ENCODE data around the gene GLE1.

The GLE1 gene, protein sequence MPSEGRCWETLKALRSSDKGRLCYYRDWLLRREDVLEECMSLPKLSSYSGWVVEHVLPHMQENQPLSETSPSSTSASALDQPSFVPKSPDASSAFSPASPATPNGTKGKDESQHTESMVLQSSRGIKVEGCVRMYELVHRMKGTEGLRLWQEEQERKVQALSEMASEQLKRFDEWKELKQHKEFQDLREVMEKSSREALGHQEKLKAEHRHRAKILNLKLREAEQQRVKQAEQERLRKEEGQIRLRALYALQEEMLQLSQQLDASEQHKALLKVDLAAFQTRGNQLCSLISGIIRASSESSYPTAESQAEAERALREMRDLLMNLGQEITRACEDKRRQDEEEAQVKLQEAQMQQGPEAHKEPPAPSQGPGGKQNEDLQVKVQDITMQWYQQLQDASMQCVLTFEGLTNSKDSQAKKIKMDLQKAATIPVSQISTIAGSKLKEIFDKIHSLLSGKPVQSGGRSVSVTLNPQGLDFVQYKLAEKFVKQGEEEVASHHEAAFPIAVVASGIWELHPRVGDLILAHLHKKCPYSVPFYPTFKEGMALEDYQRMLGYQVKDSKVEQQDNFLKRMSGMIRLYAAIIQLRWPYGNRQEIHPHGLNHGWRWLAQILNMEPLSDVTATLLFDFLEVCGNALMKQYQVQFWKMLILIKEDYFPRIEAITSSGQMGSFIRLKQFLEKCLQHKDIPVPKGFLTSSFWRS

DNA sequence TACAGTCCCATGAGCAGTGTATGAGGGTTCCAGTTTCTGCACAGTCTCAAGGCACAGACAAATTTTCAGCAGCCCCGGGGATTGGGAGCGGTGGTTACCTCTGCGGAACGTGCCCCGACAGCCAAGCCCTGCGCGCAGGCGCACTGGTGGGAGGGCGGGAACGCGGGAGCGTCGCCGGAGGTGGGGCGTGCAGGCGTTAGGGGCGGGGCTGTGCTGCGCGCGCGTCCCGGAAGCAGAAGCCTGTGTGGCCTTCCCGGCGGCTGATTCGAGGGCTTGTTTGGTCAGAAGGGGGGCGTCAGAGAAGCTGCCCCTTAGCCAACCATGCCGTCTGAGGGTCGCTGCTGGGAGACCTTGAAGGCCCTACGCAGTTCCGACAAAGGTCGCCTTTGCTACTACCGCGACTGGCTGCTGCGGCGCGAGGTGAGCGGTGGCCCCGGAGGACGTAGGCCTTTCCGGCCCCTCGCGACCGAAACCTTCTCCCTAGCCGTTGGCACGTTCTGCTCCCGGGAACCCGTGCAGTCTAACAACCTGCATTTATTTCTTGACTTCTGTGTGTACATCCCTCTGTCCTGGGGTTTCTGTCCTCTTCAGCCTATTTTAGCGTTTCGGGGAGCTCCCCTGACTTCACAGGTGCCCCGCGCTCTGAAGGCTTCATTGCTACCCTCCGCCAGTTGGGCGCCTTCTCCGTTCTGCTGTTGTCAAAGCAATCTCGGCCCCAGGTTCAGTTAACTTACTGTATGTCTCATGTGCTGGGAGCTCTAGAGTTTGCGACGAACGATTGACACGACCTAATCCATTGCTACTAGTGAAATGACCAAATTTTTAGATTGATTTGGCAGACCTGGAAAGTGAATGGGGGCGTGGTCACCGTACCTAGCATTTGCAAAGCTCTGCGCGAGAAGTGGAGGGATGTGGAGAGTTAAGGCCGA lies at the start of gene GLE1:
Gene GLE1, plus strand, starts transcription at position 235 of the 929 bp plus-strand sequence. Its CDS starts 87 bp downstream, at position 322.
- peak; percentile 94 to 95 for DNase-seq (ENCODE audit: low read depth in 1 of 2, low spot score in 1 of 2)

DNA sequence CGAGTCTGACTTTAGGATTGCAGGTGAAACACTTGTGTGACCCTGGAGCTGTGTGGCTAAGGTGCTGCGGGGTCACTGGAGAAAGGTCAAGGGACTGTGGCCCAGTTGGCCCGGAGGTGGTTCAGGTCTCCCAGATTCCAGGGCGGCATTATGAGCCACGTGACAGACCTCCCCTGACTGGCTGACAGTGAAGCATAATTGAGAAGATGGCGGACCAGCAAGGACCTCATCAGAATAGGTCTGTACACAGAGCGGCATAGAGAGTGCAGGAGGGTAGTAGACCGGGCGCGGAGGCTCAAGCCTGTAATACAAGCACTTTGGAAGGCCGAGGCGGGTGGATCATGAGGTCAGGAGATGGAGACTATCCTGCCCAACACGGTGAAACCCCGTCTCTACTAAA lies 49.5 kb upstream of the GLE1 start:
- no peak for DNase-seq (ENCODE audit: low read depth in 1 of 2, low spot score in 1 of 2)

DNA sequence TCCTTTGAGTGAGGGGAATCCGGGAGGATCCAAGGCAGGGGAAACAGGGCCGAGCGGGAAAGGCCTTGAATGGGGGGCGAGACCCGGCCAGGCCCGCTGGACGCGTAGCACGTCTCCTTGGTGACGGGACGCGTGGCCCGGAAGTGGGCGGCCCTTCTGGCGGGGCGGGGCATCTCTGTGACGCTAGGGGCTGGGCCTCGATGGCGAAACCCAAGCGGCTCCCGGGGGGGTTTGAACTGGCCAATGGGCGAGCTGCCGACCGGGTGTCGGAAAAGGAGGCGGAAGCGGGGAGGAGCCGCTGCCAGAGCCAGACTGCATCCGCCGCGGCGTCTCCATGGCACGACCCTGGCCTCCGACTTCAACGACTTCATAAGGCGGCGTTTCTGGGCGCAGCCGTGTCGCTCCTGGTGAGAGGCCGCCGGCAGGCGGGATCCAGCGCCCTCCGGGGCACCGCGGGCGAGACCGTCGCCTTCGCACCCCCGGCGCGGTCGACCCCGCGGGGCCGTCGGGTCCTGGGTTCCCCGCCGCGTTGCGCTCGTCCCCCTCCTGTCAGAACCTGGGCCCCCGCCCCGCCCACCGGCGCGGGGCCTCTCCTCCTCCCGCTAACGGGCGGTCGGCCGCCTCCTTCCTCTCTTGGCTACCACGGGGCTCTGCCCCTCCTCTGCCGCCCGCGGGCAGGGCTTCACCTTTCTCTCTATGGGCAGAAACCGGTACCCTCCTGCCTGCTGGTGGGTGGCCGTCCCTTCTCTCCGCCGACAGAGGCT lies 48.5 kb upstream of the GLE1 start, which contains the start of gene ODF2:
Gene ODF2, plus strand, starts transcription at position 158 of the 764 bp plus-strand sequence. Its CDS starts 86 bp downstream, at position 244.
- DNase-seq (ENCODE audit: low read depth in 1 of 2, low spot score in 1 of 2) = peak; percentile 97 to 98

DNA sequence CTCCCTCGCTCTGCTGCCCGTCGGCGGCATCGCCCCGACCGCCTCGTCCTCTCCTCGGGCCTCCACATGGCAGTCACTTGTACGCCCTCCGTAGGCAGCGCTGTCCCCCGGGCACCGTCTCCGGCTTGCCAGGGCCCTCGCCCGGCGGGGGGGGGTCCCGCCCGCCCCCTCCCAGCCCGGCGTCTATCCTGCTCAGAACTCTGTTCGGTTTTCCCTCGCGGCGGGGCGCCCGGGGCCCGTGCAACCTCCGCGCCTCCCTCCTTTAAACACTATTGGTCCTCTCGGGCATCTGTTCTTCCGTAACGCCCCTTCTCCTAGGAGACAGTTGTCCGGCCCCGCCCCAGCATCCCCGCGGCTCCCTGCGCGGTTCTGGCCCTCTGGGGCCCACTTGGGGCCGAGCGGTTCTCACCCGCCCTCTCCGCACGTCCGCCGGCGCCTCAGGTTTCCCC lies 47.9 kb upstream of the GLE1 start:
- peak; percentile 36 to 45 for DNase-seq (ENCODE audit: low read depth in 1 of 2, low spot score in 1 of 2)

DNA sequence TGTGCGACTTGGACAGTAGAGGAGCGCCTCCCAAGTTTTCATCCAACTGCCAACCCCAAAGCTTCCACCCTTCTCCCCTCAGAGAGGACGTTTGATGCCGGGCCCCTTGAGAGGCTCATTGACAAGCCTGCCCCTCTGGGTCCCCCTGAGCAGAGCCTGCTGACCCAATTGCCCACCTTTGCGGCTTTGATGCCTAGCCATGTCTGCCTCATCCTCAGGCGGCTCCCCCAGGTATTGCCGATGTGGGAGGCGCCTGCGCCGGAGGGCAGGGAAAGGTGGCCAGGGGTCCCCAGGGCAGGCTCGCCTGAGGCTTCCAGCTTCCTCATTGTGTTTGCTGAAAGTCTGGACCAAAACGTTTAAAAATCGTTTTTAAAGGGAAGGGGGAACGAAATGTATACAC lies 47.3 kb upstream of the GLE1 start:
- DNase-seq (ENCODE audit: low read depth in 1 of 2, low spot score in 1 of 2) = no peak

DNA sequence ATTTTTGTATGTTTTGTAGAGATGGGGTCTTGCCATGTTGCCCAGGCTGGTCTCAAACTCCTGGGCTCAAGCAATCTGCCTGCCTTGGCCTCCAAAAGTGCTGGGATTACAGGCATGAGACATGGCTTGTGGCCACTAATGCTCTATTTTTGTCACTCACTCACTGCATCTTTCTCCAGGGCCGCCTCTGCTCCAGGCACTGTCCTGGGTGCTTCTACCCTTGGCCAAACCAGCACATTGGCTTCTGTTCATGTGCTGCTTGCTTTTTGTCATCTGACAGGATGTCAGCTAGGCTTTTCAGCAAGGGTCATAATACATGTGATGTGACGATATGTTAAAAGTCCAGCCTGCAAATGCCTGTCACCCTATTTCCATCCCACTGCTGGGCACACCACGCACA lies 45.5 kb upstream of the GLE1 start:
- DNase-seq (ENCODE audit: low read depth in 1 of 2, low spot score in 1 of 2) = no peak

DNA sequence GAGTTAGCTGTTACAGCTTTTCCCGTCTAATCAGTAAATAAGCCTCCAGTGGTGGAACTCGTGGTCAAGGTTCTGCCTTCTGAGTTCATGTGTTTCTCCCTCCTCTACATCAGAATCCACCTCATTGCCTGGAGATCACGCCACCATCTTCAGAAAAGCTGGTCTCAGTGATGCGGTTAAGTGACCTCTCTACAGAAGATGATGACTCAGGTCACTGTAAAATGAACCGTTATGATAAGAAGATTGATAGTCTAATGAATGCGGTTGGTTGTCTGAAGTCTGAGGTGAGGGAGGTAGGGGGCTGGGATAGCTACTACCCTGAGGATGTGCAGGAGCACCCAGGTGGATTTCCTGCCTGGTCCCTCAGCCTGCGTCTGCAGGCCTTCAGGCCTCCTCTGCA lies 35.4 kb upstream of the GLE1 start:
- no peak for DNase-seq (ENCODE audit: low read depth in 1 of 2, low spot score in 1 of 2)

DNA sequence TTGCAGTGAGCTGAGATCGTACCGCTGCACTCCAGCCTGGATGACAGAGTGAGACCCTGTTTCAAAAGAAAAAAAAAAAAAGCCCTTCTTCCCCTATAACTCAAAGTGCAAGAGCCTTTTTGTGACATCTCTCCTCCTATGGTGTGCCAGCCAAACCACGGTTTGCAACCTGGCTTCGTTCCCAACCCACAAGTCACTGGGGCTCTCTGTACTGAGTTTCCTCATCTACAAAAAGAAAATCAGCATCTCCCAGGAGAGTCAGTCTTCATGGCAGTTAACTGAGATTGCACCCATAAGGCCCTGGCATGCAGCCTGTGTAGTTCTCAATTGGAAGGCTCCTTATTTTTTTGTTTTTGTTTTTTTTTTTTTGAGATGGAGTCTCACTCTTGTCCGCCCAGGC lies 34.0 kb upstream of the GLE1 start:
- DNase-seq (ENCODE audit: low read depth in 1 of 2, low spot score in 1 of 2) = no peak

DNA sequence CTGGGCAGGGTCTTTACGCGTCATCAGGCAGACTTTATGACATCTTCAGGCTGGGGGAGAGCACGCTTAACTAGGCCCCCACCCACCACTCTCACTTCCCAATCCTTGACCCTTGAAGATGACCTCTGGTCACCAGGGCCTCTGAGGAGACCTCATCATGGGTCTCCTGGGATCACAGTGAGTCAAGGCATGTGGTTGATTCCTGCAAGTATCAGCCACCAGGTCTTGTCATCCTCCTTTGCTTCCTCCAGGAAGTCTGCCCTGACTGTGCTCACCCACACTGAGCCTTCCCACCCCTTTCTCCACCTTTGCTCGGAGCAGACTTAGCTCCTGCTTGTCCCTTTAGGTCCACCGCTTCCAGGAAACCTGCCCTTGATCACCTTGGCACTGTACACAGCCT lies 31.4 kb upstream of the GLE1 start:
- DNase-seq (ENCODE audit: low read depth in 1 of 2, low spot score in 1 of 2) = no peak

DNA sequence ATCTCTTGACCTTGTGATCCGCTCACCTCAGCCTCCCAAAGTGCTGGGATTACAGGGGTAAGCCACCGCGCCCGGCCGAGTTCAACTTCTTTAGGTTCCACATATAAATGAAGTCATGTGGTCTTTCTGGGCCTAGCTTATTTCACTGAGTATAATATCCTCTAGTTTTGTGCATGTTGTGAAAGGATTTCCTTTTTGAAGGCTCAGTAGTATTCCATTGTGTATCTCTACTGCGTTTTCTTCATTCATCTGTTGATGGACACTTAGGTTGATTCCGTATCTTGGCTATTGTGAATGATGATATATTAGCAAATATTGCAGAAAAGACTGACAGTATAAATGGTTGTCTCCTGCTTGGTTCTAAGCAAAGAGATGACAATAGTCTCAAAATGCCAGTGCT lies 28.7 kb upstream of the GLE1 start:
- no peak for DNase-seq (ENCODE audit: low read depth in 1 of 2, low spot score in 1 of 2)

DNA sequence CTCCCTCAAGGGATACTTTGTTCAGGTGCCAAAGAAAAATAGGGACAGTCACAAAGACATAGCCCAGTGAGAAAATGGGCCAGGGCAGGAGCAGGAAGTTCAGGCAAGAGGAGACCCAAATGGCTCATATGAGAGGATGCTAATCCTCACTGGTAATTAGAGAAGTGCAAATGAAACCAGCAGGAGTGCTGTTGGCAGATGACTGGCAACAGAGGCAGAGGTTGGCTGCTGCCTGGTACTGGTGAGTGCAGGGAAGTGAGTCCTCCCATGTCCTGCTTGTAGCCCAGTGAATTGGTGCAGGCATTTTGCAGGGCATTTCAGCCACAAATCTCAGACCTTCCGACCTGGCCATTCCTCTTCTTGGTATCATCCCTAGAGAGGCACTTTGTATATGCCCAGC lies 25.3 kb upstream of the GLE1 start:
- DNase-seq (ENCODE audit: low read depth in 1 of 2, low spot score in 1 of 2) = no peak

DNA sequence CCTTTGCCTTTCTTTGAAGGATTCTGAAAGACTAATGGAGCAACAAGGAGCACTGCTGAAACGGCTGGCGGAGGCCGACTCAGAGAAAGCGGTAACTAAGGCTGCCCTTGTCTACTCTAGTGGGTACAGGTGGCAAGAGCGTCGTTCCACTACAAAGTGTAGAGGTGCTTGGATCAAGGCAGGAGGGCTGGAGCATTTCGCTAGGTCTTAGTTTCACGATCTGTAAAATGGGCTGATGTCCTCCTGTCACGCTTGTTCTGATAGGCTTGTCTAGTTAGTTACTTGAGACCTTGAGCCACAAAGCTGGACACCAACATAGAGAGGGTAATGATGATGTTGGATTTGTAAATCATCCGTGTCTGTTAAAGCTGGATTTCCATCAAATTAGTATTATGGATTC lies 23.0 kb upstream of the GLE1 start:
- DNase-seq (ENCODE audit: low read depth in 1 of 2, low spot score in 1 of 2) = no peak

DNA sequence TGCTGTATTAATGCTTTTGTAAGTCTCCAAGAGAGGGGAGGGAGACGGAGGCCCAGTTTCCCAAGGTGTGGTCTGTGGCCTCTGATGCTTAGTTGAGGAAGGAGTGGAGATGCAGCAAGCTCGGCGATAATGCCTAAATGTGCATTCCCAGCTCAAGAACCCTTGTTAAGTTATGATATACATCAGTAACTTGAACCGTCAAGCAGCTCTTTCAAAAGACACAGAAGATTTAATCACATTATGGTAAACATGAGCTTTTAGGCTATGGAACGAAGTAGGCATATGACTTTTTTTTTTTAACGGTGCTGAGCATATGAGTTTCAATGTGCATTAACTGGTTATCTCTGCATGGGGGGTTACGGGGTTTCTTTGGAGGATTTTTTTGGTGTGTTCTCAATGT lies 22.3 kb upstream of the GLE1 start:
- no peak for DNase-seq (ENCODE audit: low read depth in 1 of 2, low spot score in 1 of 2)

DNA sequence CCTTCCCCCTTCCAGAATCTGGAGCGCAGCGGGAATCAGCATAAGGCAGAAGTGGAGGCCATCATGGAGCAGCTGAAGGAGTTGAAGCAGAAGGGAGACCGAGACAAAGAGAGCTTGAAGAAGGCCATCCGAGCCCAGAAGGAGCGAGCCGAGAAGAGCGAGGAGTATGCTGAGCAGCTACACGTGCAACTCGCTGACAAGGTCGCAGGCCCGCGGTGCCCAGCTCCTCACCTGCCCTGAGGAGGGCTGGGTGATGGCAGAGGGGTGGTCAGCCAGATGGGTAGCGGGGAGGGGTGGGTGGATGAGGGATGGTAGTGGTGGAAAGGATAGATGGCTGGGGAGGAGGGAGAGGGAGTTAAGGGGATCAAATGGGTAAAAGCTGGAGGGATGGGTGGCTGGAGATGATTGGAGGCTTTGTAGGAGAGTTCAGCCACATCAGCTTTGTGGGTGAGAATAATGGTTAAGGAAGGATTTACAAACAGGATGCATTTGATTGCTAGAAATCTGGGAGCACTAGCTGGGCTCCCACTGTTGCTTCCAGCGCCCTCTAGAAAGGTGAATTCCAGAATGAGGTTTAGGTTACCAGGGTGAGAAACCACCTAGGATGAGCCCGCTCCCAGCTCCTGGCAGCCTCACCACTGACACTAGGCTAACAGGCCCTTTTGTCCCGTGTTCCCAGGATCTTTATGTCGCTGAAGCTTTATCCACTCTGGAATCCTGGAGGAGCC lies 19.7 kb upstream of the GLE1 start:
- DNase-seq (ENCODE audit: low read depth in 1 of 2, low spot score in 1 of 2) = no peak

DNA sequence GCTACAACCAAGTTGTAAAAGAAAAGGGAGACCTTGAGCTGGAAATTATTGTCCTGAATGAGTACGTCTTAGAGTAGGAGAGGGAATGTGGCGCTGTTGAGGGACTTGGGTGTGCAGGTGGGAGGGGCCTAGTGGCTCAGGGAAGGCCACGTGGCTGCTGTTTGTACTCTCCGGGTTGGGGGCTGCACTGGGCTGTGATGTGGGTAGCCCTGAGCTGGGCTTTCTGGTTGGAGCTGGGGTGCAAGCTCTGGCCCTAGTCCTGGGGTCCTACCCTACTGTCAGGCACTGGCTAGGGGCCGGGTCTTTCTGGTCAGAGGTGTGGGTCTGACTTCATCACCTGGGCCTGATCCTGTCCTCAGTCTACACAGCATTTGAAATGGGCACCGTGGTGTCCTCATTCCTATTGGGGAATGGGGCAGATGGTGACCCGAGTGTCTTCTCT lies 19.1 kb upstream of the GLE1 start:
- DNase-seq (ENCODE audit: low read depth in 1 of 2, low spot score in 1 of 2) = no peak

DNA sequence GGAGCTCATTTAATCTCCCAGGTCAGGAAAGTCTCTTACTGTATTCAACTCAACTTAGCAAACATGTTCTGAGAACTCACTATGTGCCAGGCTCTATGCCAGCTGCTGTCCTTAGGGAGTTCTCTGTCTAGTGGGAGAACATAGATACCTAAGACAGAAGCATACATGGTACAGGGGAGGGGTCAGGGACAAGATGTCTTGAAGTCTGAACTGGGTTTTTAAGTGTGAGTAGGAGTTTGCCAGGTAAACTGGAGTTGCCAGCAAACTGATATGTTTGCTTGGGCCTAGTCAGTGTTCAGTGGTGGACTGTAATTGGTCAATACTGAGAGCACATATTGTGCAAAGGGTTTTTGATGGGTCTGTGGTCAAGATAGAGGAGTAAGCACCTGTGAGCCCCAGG lies 18.3 kb upstream of the GLE1 start:
- no peak for DNase-seq (ENCODE audit: low read depth in 1 of 2, low spot score in 1 of 2)

DNA sequence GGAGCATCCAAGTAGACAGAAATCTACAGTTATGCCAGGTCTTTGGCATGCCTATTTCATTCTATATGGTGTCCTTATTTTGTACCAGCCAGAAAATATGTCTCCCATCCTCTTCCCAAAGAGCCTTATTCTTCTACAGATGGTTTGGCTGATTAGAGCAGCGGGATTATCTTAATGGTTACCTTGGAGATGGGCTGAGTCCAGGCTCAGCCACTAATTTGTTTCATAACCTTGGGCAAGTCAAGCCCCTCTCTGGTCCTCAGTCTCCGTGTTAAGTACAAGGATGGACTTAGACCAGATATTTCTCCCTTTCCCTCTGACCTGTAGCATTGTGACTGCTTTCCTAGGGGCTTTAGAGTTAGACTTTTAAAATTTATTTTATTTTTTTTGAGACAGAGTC lies 11.1 kb upstream of the GLE1 start:
- no peak for DNase-seq (ENCODE audit: low read depth in 1 of 2, low spot score in 1 of 2)

DNA sequence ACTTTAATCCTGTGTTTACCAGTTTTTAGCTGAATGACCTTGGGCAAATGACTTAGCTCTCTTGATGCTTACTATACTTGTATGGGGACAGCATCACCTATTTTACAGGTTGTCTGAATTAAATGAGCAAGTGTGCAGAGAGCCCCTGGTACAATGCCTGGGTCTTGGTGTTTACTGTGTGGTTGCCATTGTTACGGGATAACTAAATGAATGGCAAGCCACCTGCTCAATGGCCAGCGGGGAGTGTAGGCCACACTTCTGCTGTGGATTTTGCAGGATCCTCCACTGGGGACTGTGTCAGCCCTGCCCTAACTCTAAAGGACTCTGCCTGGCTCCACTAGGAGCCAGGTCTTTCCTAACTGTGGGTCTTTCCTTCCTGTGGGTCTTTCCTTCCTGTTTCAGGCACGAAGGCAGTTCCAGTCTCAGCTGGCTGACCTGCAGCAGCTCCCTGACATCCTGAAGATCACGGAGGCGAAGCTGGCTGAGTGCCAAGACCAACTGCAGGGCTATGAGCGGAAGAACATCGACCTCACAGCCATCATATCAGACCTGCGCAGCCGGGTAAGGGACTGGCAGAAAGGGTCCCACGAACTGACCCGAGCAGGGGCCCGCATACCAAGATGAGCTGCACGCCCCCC lies 10.3 kb upstream of the GLE1 start:
- DNase-seq (ENCODE audit: low read depth in 1 of 2, low spot score in 1 of 2) = no peak

DNA sequence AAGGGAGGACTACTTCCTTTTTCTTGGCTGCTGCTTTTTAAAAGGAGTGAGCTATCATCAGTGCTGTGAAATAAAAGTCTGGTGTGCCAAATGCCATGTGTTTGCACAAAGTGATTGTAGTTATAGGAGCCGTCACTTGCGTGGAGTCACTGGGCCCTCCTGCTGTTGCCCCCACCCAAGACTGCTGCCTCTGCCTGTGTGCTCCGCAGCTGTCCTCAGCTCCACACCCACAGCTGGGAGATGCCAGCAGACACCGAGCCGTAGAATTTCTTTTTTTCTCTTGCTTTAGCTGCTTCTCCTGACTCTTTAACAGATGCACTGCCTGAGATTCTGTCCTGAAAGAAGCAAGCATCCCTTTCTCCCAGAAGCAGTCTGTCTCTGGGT lies 9.8 kb upstream of the GLE1 start:
- no peak for DNase-seq (ENCODE audit: low read depth in 1 of 2, low spot score in 1 of 2)

DNA sequence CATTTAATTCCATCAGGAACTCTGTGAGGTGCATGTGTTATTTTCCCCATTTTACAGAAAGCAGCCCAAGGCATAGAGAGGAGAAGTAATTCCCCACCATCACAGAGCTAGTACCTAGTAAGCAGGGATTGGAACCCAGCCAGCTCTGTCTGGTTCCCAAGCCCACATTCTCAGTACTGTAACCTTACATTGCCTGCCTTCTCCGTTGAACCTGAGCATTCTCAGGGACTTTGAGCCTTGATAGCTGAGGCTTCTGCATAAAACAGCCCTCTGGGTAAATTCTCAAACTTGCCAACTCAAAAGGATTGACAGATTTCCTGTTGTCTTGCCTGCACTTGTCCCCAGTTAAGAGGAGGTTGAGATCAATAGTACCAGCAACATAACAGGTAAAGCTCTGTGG lies 9.2 kb upstream of the GLE1 start:
- no peak for DNase-seq (ENCODE audit: low read depth in 1 of 2, low spot score in 1 of 2)

All from activated T-helper 1 cell treated with anti-CD3 and anti-CD28 coated beads, Interleukin-2, amount 50 U/mL, for 16 hours (primary cell).